Measurements from ENCODE around the gene GPC6. TPM values are rescaled to one million over a fixed set of nuclear protein-coding genes. Genes with fewer than 3 reads are reported as not detected.
A peak's percentile ranks its signal among the peaks of the same experiment; 100 is the strongest.

Gene GPC6
- polyA plus RNA-seq, 1 donor (not counting 4 experiments of a cell fraction or from before 2014, with no cell fraction given) = 0.42 TPM

DNA sequence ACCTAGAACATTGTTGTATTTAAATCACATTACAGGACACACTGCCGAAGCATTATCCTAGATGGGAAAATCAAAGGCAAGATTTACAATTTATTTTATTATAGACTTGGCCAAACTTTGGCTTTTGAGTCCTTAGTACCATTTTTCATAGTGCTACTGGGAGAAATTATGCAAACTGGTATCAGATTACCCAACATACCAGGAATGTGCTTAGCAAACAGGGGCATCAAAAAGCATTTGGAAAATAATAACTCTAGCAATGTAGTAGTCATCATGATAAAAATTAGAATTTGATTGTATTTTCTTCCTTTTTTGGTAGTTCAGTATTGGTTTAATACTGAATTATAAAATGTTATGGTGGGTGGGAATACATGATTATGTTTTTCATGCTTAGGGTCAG is 34.0 kb downstream of the GPC6 start:
- Histone ChIP-seq H3K36me3 (ENCODE audit: control insufficient read depth in 2 of 2, extremely low read depth in 1 of 2, insufficient read depth in 2 of 2, low read length in 2 of 2) (no peaks in the 10 kb centered on the region), H3K4me1 (ENCODE audit: control insufficient read depth, extremely low read depth, insufficient read depth, low read length) (peaks cover 10% of the 10 kb centered on the region), H4K20me1 (ENCODE audit: control insufficient read depth, extremely low read depth, insufficient read depth, low read length) (no peaks in the 10 kb centered on the region), H3K9me1 (ENCODE audit: control insufficient read depth, extremely low read depth, insufficient read depth, low read length) (no peaks in the 10 kb centered on the region), H2AFZ (ENCODE audit: control insufficient read depth, low read length) (no peak overlapping the region), H3K4me2 (ENCODE audit: control insufficient read depth, extremely low read depth, insufficient read depth, low read depth, low read length) (no peak overlapping the region), H3K4me3 (ENCODE audit: control insufficient read depth in 2 of 3, extremely low read depth in 1 of 3, insufficient read depth in 2 of 3, low read depth in 1 of 3, low read length in 3 of 3) (no peak overlapping the region), H3K27ac (ENCODE audit: control insufficient read depth, insufficient read depth, low read length) (no peak overlapping the region), H3K27me3 (ENCODE audit: control insufficient read depth, extremely low read depth, insufficient read depth, low read length) (no peaks in the 10 kb centered on the region), H3K79me2 (ENCODE audit: control insufficient read depth, insufficient read depth, low read length) (no peaks in the 10 kb centered on the region), H3K9ac (ENCODE audit: control insufficient read depth, extremely low read depth, insufficient read depth, low read length) (no peak overlapping the region), H3K9me3 (ENCODE audit: control insufficient read depth, low read depth, low read length) (no peaks in the 10 kb centered on the region)
- dilution Hi-C loops (cut with MboI; ENCODE audit: extremely low pct_ligation_motif_present, low sequenced_read_pairs) = no loop called here
- no peak for FAIRE-seq
- no peak for TF ChIP-seq EZH2 (IDR thresholded peaks at IDR 0.05; ENCODE audit: low read length)
- TF ChIP-seq, protein P1, sequence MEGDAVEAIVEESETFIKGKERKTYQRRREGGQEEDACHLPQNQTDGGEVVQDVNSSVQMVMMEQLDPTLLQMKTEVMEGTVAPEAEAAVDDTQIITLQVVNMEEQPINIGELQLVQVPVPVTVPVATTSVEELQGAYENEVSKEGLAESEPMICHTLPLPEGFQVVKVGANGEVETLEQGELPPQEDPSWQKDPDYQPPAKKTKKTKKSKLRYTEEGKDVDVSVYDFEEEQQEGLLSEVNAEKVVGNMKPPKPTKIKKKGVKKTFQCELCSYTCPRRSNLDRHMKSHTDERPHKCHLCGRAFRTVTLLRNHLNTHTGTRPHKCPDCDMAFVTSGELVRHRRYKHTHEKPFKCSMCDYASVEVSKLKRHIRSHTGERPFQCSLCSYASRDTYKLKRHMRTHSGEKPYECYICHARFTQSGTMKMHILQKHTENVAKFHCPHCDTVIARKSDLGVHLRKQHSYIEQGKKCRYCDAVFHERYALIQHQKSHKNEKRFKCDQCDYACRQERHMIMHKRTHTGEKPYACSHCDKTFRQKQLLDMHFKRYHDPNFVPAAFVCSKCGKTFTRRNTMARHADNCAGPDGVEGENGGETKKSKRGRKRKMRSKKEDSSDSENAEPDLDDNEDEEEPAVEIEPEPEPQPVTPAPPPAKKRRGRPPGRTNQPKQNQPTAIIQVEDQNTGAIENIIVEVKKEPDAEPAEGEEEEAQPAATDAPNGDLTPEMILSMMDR (optimal IDR thresholded peaks at IDR 0.05 in 1 of 3, IDR thresholded peaks at IDR 0.05 in 1 of 3, conservative IDR thresholded peaks at IDR 0.05 in 1 of 3; ENCODE audit: extremely low read depth in 1 of 3, insufficient read depth in 2 of 3, low read length in 3 of 3) = no peak
- no peak for DNase-seq (ENCODE audit: low read depth, low spot score)

DNA sequence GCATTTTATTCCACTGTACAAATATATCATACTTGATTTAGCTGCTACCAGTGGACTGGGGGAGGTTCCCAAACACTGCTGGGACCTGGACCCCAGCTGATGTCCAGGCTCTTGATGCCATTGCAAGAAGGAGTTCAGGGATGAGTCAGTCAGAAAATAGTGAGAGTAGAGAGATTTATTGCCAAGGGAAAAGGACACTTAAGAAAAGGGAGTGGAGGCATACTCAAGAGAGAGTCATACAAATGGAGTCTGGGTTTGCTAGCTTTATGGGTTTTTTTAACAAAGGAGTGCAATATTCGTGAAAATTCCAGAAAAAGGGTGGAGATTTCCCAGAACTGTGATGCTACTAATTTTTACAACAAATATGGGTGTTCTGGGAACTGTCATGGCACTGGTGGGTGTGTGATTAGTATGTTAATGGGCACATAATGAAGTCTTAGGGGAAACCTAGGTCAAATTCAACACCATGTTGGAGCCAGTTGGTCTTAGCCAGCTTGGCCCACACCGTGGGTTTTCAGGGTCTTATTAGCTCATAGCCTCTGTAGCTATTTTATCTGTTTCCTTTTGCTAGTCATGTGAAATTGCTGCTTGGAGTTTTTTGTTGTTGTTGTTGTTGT is 36.2 kb downstream of the GPC6 start:
- dilution Hi-C loops (cut with MboI; ENCODE audit: extremely low pct_ligation_motif_present, low sequenced_read_pairs) = no loop called here
- no peak for TF ChIP-seq EZH2 (IDR thresholded peaks at IDR 0.05; ENCODE audit: low read length)
- TF ChIP-seq, protein P1 (optimal IDR thresholded peaks at IDR 0.05 in 1 of 3, IDR thresholded peaks at IDR 0.05 in 1 of 3, conservative IDR thresholded peaks at IDR 0.05 in 1 of 3; ENCODE audit: extremely low read depth in 1 of 3, insufficient read depth in 2 of 3, low read length in 3 of 3) = no peak
- Histone ChIP-seq H3K27ac (ENCODE audit: control insufficient read depth, insufficient read depth, low read length) (peak overlapping the region; percentile 26), H4K20me1 (ENCODE audit: control insufficient read depth, extremely low read depth, insufficient read depth, low read length) (no peaks in the 10 kb centered on the region), H3K4me3 (ENCODE audit: control insufficient read depth in 2 of 3, extremely low read depth in 1 of 3, insufficient read depth in 2 of 3, low read depth in 1 of 3, low read length in 3 of 3) (no peak overlapping the region), H3K27me3 (ENCODE audit: control insufficient read depth, extremely low read depth, insufficient read depth, low read length) (no peaks in the 10 kb centered on the region), H3K9me1 (ENCODE audit: control insufficient read depth, extremely low read depth, insufficient read depth, low read length) (no peaks in the 10 kb centered on the region), H3K9me3 (ENCODE audit: control insufficient read depth, low read depth, low read length) (no peaks in the 10 kb centered on the region), H3K4me2 (ENCODE audit: control insufficient read depth, extremely low read depth, insufficient read depth, low read depth, low read length) (no peak overlapping the region), H2AFZ (ENCODE audit: control insufficient read depth, low read length) (peak overlapping the region; percentile 22), H3K9ac (ENCODE audit: control insufficient read depth, extremely low read depth, insufficient read depth, low read length) (no peak overlapping the region), H3K79me2 (ENCODE audit: control insufficient read depth, insufficient read depth, low read length) (no peaks in the 10 kb centered on the region), H3K4me1 (ENCODE audit: control insufficient read depth, extremely low read depth, insufficient read depth, low read length) (peaks cover 10% of the 10 kb centered on the region), H3K36me3 (ENCODE audit: control insufficient read depth in 2 of 2, extremely low read depth in 1 of 2, insufficient read depth in 2 of 2, low read length in 2 of 2) (no peaks in the 10 kb centered on the region)
- no peak for FAIRE-seq
- DNase-seq (ENCODE audit: low read depth, low spot score) = no peak

All from keratinocyte (primary cell).